Measurements from ENCODE around the gene RASSF8. TPM values are rescaled to one million over a fixed set of nuclear protein-coding genes. Genes with fewer than 3 reads are reported as not detected.

Gene RASSF8
- total and polyA plus RNA-seq, 11 donors = 5.2 to 44.6 (median 28.5) TPM

DNA sequence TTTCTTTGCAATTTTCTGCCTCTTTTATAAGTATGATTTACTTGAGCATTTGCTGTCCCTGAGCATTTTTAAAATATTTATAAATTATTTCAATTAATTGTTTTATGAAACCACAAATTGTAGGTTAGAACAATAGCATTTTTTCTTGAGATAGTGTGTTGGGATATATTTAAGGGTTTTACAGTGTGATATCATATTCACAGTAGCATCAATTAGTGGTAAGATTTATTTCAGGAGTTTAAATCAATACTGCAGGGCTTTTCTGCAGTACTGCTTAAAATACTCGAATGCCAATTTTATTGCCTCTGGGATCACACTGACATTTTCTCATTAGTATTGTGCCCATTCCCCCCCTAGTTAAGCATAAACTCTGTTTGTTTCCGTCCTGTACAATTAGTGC, 84.2 kb downstream of the RASSF8 start:
- Histone ChIP-seq H3K27ac (no peak overlapping the region), H3K9me3 (no peaks in the 10 kb centered on the region), H3K27me3 (no peaks in the 10 kb centered on the region), H3K4me3 (no peak overlapping the region), H3K4me1 (peaks cover 0 to 43% (median 7%) of the 10 kb centered on the region in 12 donors), H3K36me3 (no peaks in the 10 kb centered on the region)
- ATAC-seq (no peak), DNase-seq (no peak)
- no peak for TF ChIP-seq POLR2A (IDR thresholded peaks at IDR 0.05)
- TF ChIP-seq, protein P1, sequence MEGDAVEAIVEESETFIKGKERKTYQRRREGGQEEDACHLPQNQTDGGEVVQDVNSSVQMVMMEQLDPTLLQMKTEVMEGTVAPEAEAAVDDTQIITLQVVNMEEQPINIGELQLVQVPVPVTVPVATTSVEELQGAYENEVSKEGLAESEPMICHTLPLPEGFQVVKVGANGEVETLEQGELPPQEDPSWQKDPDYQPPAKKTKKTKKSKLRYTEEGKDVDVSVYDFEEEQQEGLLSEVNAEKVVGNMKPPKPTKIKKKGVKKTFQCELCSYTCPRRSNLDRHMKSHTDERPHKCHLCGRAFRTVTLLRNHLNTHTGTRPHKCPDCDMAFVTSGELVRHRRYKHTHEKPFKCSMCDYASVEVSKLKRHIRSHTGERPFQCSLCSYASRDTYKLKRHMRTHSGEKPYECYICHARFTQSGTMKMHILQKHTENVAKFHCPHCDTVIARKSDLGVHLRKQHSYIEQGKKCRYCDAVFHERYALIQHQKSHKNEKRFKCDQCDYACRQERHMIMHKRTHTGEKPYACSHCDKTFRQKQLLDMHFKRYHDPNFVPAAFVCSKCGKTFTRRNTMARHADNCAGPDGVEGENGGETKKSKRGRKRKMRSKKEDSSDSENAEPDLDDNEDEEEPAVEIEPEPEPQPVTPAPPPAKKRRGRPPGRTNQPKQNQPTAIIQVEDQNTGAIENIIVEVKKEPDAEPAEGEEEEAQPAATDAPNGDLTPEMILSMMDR (IDR thresholded peaks at IDR 0.05) = no peak
- intact Hi-C loops (cut with DNase I) = no loop called here
- 87 to 90% (median 88%) methylated on average over 2 of the region's 2 CpGs for WGBS, 4 donors

DNA sequence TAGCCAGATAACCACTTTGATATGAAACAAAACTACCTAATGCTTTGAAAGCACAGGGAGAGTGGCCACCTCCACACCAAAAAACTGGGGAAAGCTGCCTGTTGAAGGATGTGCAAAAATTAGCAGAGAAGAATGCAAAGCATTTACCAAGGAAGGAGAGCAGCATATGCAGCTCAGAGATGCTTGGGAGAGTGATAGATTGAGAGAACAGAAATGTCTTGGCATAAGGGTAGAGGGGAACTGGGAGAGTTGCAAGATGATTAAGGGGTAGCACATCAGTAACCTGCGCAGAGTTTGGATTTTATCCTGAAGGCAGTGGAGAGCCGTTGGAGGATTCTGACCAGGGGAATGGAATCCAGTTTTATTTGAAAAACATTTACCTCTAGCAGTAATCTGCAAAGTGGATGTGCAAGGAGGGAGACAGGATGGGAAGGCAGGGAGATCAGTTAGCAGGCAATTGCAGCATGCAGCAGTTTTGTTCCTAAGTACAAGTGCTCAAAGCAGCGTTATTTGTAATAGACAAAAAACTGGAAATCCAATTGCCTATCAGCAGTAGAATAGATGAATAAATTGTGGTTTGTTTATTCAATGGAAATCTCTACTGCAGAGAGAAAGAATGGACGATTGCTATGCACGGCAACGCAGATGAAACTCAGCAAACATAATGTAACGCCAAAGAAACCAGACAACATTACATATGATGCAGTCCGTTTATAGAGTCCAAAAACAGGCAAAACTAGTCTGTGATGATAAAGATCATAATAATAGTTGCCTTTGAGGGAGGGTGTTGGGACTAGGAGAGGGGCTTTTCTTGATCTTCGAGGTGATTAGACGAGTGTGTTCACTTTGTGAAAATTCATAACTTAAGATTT, 84.9 kb downstream of the RASSF8 start:
- DNase-seq (no peak), ATAC-seq (no peak)
- 74 to 81% (median 79%) methylated on average over 10 of the region's 10 CpGs for WGBS, 4 donors
- no peak overlapping the region for H3K4me3 ChIP-seq
- TF ChIP-seq, protein P1 (IDR thresholded peaks at IDR 0.05) = no peak
- no peak for TF ChIP-seq POLR2A (IDR thresholded peaks at IDR 0.05)
- H3K27ac ChIP-seq = no peak overlapping the region
- H3K36me3 ChIP-seq = no peaks in the 10 kb centered on the region
- H3K4me1 ChIP-seq = peaks cover 0 to 47% (median 6%) of the 10 kb centered on the region in 12 donors
- H3K27me3 ChIP-seq = no peaks in the 10 kb centered on the region
- H3K9me3 ChIP-seq = no peaks in the 10 kb centered on the region
- intact Hi-C loops (cut with DNase I) = no loop called here

DNA sequence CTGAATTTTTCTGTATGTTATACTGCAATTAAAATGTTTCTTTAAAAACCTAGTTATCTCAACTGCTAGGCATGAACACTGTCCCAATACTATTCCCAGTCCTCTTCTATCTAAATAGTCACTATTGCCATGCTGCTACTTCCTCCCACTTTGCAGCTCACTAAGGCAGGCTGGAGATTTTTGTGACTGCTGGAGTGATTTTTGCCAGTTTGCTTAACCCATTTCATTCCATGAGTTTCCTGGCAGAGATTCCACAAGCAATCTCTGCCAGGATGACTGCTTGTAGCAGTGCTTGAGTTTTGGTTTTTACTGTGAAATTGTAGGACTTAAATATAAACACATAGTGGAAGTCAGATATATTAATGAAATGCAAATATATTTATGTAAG, 85.5 kb downstream of the RASSF8 start:
- ATAC-seq (no peak), DNase-seq (no peak)
- no peaks in the 10 kb centered on the region for H3K36me3 ChIP-seq
- no peak for TF ChIP-seq POLR2A (IDR thresholded peaks at IDR 0.05)
- TF ChIP-seq, protein P1 (IDR thresholded peaks at IDR 0.05) = no peak
- peaks cover 0 to 48% (median 6%) of the 10 kb centered on the region in 12 donors for H3K4me1 ChIP-seq
- H3K27me3 ChIP-seq = no peaks in the 10 kb centered on the region
- no peak overlapping the region for H3K27ac ChIP-seq
- H3K4me3 ChIP-seq = no peak overlapping the region
- H3K9me3 ChIP-seq = no peaks in the 10 kb centered on the region
- intact Hi-C loops (cut with DNase I) = no loop called here

DNA sequence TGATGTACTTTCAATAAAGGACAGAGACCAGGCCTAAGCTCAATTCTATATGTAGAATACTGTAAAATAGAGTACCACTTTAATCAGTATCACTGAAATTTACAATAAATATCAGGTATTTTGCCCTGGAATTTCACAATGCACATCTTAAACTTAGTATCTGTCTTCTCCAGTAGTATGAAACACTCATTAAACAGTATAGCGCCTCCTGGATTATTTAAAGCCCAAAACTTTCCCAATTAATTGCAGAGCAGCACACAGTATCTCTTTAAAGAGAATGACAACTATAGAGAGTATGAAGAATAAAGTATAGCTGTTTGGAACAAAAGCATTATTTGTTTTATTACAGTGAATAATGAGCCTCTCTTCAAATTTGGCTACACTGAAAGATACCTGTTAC, 86.1 kb downstream of the RASSF8 start:
- Histone ChIP-seq H3K27ac (no peak overlapping the region), H3K4me1 (peaks cover 0 to 48% (median 6%) of the 10 kb centered on the region in 12 donors), H3K4me3 (no peak overlapping the region), H3K9me3 (no peaks in the 10 kb centered on the region), H3K27me3 (no peaks in the 10 kb centered on the region), H3K36me3 (no peaks in the 10 kb centered on the region)
- WGBS, 4 donors = 92 to 100% (median 98%) methylated on average over 1 of the region's 1 CpG
- ATAC-seq = no peak
- no peak for TF ChIP-seq POLR2A (IDR thresholded peaks at IDR 0.05)
- TF ChIP-seq, protein P1 (IDR thresholded peaks at IDR 0.05) = no peak
- no peak for DNase-seq
- intact Hi-C loops (cut with DNase I) = no loop called here

Measured in heart left ventricle (tissue), 16 donors.